Activated CD4-positive, alpha-beta T cell treated with anti-CD3 and anti-CD28 coated beads, Interleukin-2, amount 10 ng/mL, durations not matched to agents 7 days and 5 days (primary cell): ENCODE measurements around the gene PRDX4. TPM values are rescaled to one million over a fixed set of nuclear protein-coding genes. Genes with fewer than 3 reads are reported as not detected.

Source experiments
- CTCF ChIA-PET: fragments of 350-600 bp; sonication (Branson Sonifier 250); formaldehyde crosslinking; loops from one replicate; lab custom pipeline; 2021; ENCODE audit warnings: antibody characterized with exemption; lab: Charles Lee
- POLR2A ChIA-PET: fragments of 350-600 bp; sonication (Branson Sonifier 250); formaldehyde crosslinking; loops from one replicate; lab custom pipeline; 2021; ENCODE audit warnings: antibody characterized with exemption; lab: Charles Lee
- DNase-seq: peaks from one replicate; pipeline ENCODE4 v3.0.0-alpha.2; 2020
- H3K27ac Mint-ChIP-seq: one replicate; pipeline ENCODE4 v1.8.0; 2021; ENCODE audit warnings: mild to moderate bottlenecking, moderate library complexity, mixed read lengths
- H3K27me3 Mint-ChIP-seq: one replicate; pipeline ENCODE4 v1.8.0; 2021; ENCODE audit warnings: mixed read lengths
- H3K36me3 Mint-ChIP-seq: one replicate; pipeline ENCODE4 v1.8.0; 2021; ENCODE audit warnings: low read depth, mixed read lengths
- H3K4me1 Mint-ChIP-seq: one replicate; pipeline ENCODE4 v1.8.0; 2021; ENCODE audit warnings: mixed read lengths
- H3K4me3 Mint-ChIP-seq: one replicate; pipeline ENCODE4 v1.8.0; 2021; ENCODE audit warnings: mild to moderate bottlenecking, moderate library complexity, mixed read lengths
- H3K9me3 Mint-ChIP-seq: one replicate; pipeline ENCODE4 v1.8.0; 2021; ENCODE audit warnings: mixed read lengths
- total RNA-seq, 2 experiments: library from RNA; stranded (reverse); gene quantifications; one replicate each; pipeline ENCODE4 v1.2.3, GENCODE V29; 2021

The PRDX4 gene
- 10 to 100 TPM; 35.0 to 43.3 TPM for total RNA-seq

GRCh38 chrX:23667239-23668177, at the start of gene PRDX4:
Gene PRDX4, plus strand, starts transcription at chrX:23667493. Its CDS starts 78 bp downstream, at chrX:23667571.
- Mint-ChIP-seq H3K4me1 (peaks cover 32% of the 10 kb centered on the region), H3K27ac (peak within 1 kb of the TSS; percentile 95), H3K4me3 (peak within 1 kb of the TSS; percentile 86), H3K36me3 (peaks cover 4% of the 10 kb centered on the region), H3K9me3 (no peaks in the 10 kb centered on the region), H3K27me3 (no peaks in the 10 kb centered on the region)
- ChIA-PET POLR2A (no interaction called here), CTCF (interaction anchor here (1.0 kb wide), 1 partner anchor 241 kb away, joined by 4 read pairs; the partner anchor contains the start of gene CXorf58)
- DNase-seq = peak; percentile 72

GRCh38 chrX:23621621-23622265, 45.5 kb upstream of the PRDX4 start:
- POLR2A ChIA-PET = no interaction called here
- H3K36me3 Mint-ChIP-seq = no peaks in the 10 kb centered on the region
- CTCF ChIA-PET = no interaction called here
- H3K27ac Mint-ChIP-seq = no peak overlapping the region
- H3K27me3 Mint-ChIP-seq = peaks cover 3% of the 10 kb centered on the region
- H3K4me3 Mint-ChIP-seq = no peak overlapping the region
- H3K9me3 Mint-ChIP-seq = no peaks in the 10 kb centered on the region
- no peaks in the 10 kb centered on the region for H3K4me1 Mint-ChIP-seq
- DNase-seq = no peak

GRCh38 chrX:23623797-23624196, 43.5 kb upstream of the PRDX4 start:
- CTCF ChIA-PET = no interaction called here

GRCh38 chrX:23626651-23627050, 40.6 kb upstream of the PRDX4 start:
- no peak for DNase-seq
- Mint-ChIP-seq H3K36me3 (no peaks in the 10 kb centered on the region), H3K27ac (no peak overlapping the region), H3K4me3 (no peak overlapping the region), H3K4me1 (no peaks in the 10 kb centered on the region), H3K27me3 (peaks cover 5% of the 10 kb centered on the region), H3K9me3 (no peaks in the 10 kb centered on the region)
- ChIA-PET POLR2A (no interaction called here), CTCF (interaction anchor here (1.0 kb wide), 1 partner anchor 275 kb away, joined by 3 read pairs; no protein-coding TSS in a partner anchor)

More at GRCh38 chrX:23623797-23624196, 43.5 kb upstream of the PRDX4 start:
- Mint-ChIP-seq H3K27ac (no peak overlapping the region), H3K4me1 (no peaks in the 10 kb centered on the region), H3K36me3 (no peaks in the 10 kb centered on the region), H3K27me3 (peaks cover 3% of the 10 kb centered on the region), H3K9me3 (no peaks in the 10 kb centered on the region), H3K4me3 (no peak overlapping the region)
- POLR2A ChIA-PET = no interaction called here
- DNase-seq = no peak

GRCh38 chrX:23628131-23628530, 39.2 kb upstream of the PRDX4 start:
- POLR2A ChIA-PET = no interaction called here
- H3K27me3 Mint-ChIP-seq = peaks cover 5% of the 10 kb centered on the region

DNA sequence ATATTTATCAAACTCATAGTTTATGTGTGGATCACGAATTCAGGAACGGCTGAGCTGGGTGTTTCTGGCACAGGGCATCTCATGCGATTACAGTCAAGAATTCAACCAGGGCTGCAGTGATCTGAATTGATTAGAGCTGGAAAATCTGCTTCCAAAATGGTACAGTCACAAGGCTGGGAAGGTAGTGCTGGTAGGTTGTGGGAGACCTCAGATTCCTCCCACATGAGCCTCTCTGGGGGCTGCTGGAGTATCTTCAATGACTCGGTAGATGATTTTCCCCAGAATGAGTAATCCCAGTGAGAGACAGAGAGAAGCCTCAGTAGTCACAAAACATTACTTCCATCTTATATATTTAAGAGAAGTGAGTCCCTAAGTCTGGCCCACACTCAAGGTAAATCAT, 36.2 kb upstream of the PRDX4 start:
- H3K4me1 Mint-ChIP-seq = no peaks in the 10 kb centered on the region
- peaks cover 2% of the 10 kb centered on the region for H3K27me3 Mint-ChIP-seq
- CTCF ChIA-PET = interaction anchor here (0.5 kb wide), 1 partner anchor 340 kb away, joined by 5 read pairs; no protein-coding TSS in a partner anchor
- H3K36me3 Mint-ChIP-seq = no peaks in the 10 kb centered on the region
- POLR2A ChIA-PET = no interaction called here
- no peak overlapping the region for H3K4me3 Mint-ChIP-seq
- no peak overlapping the region for H3K27ac Mint-ChIP-seq
- DNase-seq = no peak
- H3K9me3 Mint-ChIP-seq = no peaks in the 10 kb centered on the region

More at GRCh38 chrX:23628131-23628530, 39.2 kb upstream of the PRDX4 start:
- Mint-ChIP-seq H3K27ac (no peak overlapping the region), H3K4me3 (no peak overlapping the region), H3K36me3 (no peaks in the 10 kb centered on the region), H3K4me1 (no peaks in the 10 kb centered on the region), H3K9me3 (no peaks in the 10 kb centered on the region)
- CTCF ChIA-PET = no interaction called here
- DNase-seq = no peak

GRCh38 chrX:23633834-23634580, 33.3 kb upstream of the PRDX4 start:
- ChIA-PET CTCF (interaction anchor here (0.7 kb wide), 1 partner anchor 156 kb away, joined by 3 read pairs; no protein-coding TSS in a partner anchor), POLR2A (interaction anchor here (0.6 kb wide), 1 partner anchor 390 kb away, joined by 3 read pairs; no protein-coding TSS in a partner anchor)
- H3K9me3 Mint-ChIP-seq = no peaks in the 10 kb centered on the region
- H3K4me1 Mint-ChIP-seq = no peaks in the 10 kb centered on the region
- H3K27me3 Mint-ChIP-seq = peaks cover 2% of the 10 kb centered on the region
- H3K36me3 Mint-ChIP-seq = no peaks in the 10 kb centered on the region
- DNase-seq = no peak
- H3K4me3 Mint-ChIP-seq = no peak overlapping the region
- H3K27ac Mint-ChIP-seq = no peak overlapping the region

DNA sequence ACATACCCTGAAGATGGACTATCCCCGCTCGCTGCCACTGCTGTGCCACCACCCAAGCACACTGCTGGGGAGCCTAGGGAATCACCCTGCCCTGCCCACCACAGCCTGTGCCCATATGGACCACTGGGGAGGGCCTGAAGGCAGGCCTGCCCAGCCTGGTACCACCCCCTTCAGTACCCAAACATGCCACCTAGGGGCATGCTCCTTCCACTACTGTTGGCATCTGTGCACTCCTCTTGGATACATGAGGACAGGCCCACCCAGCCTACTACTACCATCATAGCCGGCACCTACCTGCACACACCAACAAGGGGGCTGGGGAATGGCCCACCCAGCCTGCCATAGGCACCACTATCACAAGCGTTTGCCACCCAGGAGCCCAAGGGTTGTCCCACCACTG, 30.1 kb upstream of the PRDX4 start:
- H3K4me3 Mint-ChIP-seq = no peak overlapping the region
- ChIA-PET POLR2A (no interaction called here), CTCF (no interaction called here)
- no peaks in the 10 kb centered on the region for H3K4me1 Mint-ChIP-seq
- peak; percentile 53 for DNase-seq
- no peaks in the 10 kb centered on the region for H3K9me3 Mint-ChIP-seq
- H3K27me3 Mint-ChIP-seq = peaks cover 8% of the 10 kb centered on the region
- no peaks in the 10 kb centered on the region for H3K36me3 Mint-ChIP-seq
- H3K27ac Mint-ChIP-seq = no peak overlapping the region

GRCh38 chrX:23643020-23643419, 24.3 kb upstream of the PRDX4 start:
- H3K27ac Mint-ChIP-seq = no peak overlapping the region
- no peaks in the 10 kb centered on the region for H3K36me3 Mint-ChIP-seq
- no peak overlapping the region for H3K4me3 Mint-ChIP-seq
- H3K4me1 Mint-ChIP-seq = no peaks in the 10 kb centered on the region
- peaks cover 12% of the 10 kb centered on the region for H3K27me3 Mint-ChIP-seq
- H3K9me3 Mint-ChIP-seq = no peaks in the 10 kb centered on the region
- POLR2A ChIA-PET = no interaction called here
- CTCF ChIA-PET = no interaction called here
- no peak for DNase-seq

DNA sequence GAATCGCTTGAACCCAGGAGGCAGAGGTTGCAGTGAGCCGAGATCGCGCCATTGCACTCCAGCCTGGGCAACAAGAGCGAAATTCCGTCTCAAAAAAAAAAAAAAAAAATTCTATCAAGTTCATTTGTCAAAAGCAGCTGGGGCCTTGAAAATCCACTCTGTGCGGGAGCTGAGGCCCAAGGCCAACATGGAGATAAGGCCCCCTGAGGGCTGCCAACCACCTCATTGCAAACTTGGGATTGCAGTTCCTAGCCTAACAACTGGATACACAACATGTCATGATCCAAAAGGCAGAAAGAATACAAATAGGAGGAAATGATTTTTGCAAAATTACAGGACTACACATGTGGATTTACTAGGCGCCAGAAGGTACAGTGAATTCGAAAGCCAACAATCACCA, 22.5 kb upstream of the PRDX4 start:
- Mint-ChIP-seq H3K4me1 (no peaks in the 10 kb centered on the region), H3K27me3 (peaks cover 15% of the 10 kb centered on the region), H3K36me3 (no peaks in the 10 kb centered on the region), H3K4me3 (no peak overlapping the region), H3K27ac (no peak overlapping the region), H3K9me3 (no peaks in the 10 kb centered on the region)
- DNase-seq = no peak
- CTCF ChIA-PET = no interaction called here
- POLR2A ChIA-PET = no interaction called here

GRCh38 chrX:23656091-23656490, 11.2 kb upstream of the PRDX4 start:
- POLR2A ChIA-PET = no interaction called here
- no peak overlapping the region for H3K4me3 Mint-ChIP-seq

DNA sequence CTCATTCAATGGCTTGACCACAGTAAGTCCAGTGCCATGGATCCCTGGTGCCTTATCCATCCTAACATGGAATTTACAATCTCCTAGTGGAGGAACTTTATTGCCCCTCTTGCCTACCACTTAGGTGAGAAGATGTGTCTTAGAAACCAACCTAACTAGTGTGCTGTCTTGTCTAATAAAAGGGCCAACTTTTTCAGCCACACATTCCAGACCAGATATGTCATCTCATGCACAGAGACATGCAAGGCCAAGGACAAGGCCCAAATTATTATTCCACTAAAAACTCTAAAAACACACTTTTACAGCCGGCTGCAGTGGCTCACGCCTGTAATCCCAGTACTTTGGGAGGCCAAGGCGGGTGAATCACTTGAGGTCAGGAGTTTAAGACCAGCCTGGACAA, 10.6 kb upstream of the PRDX4 start:
- ChIA-PET CTCF (no interaction called here), POLR2A (no interaction called here)
- Mint-ChIP-seq H3K4me3 (no peak overlapping the region), H3K27me3 (no peaks in the 10 kb centered on the region), H3K4me1 (peaks cover 11% of the 10 kb centered on the region), H3K27ac (no peak overlapping the region), H3K36me3 (no peaks in the 10 kb centered on the region), H3K9me3 (no peaks in the 10 kb centered on the region)
- no peak for DNase-seq

More at GRCh38 chrX:23656091-23656490, 11.2 kb upstream of the PRDX4 start:
- H3K4me1 Mint-ChIP-seq = peaks cover 5% of the 10 kb centered on the region
- DNase-seq = no peak
- no peaks in the 10 kb centered on the region for H3K9me3 Mint-ChIP-seq
- CTCF ChIA-PET = no interaction called here
- no peak overlapping the region for H3K27ac Mint-ChIP-seq
- no peaks in the 10 kb centered on the region for H3K27me3 Mint-ChIP-seq
- no peaks in the 10 kb centered on the region for H3K36me3 Mint-ChIP-seq
